A549 (cell line): ENCODE measurements around the gene CD46. TPM values are rescaled to one million over a fixed set of nuclear protein-coding genes. Genes with fewer than 3 reads are reported as not detected.

Experiments
- ATAC-seq, 2 experiments: fragments of 200-7000 bp in 1 of 2; fragments of >200 bp in 1 of 2; cut with Nextera tagmentation in 1 of 2; cut with Tn5 transposase in 1 of 2; 3 replicates each; pipeline versions ENCODE4 v1.8.0 to v1.9.1; 2018 to 2020; ENCODE audit warnings: mild to moderate bottlenecking in 1 of 2, moderate library complexity in 1 of 2
- CTCF ChIA-PET: fragments of 300-600 bp; sonication (Branson Sonifier 250); formaldehyde crosslinking; extraction: SDS; loops from one replicate; lab custom pipeline; 2021; ENCODE audit warnings: antibody characterized with exemption, inconsistent platforms; lab: Yijun Ruan, JAX
- POLR2A ChIA-PET: fragments of 350-600 bp; formaldehyde crosslinking; extraction: SDS; loops from one replicate; lab custom pipeline; 2021; ENCODE audit warnings: antibody characterized with exemption, inconsistent platforms; lab: Yijun Ruan, JAX
- DNase-seq, 2 experiments: peaks; one replicate each; pipeline versions ENCODE4 v3.0.0 to v3.0.0-alpha.2; 2011 to 2016; ENCODE audit warnings: low read depth in 1 of 2, low spot score in 1 of 2
- FAIRE-seq: peaks from 2 replicates; lab custom pipeline; 2011; peaks lifted over from hg19 to GRCh38; lab: Jason Lieb, UNC
- H3K27ac ChIP-seq, 2 experiments: fragments of >200 bp; sonication (Bioruptor Twin); formaldehyde crosslinking; 3 replicates each; pipeline ENCODE4 v1.5.1; 2016 to 2017
- H3K4me1 ChIP-seq: fragments of >200 bp; sonication (Bioruptor Twin); formaldehyde crosslinking; 3 replicates; pipeline ENCODE4 v1.6.1; 2016
- H3K4me2 ChIP-seq: fragments of >200 bp; sonication (Bioruptor Twin); formaldehyde crosslinking; 3 replicates; pipeline ENCODE4 v1.6.1; 2016
- H3K4me3 ChIP-seq: fragments of >200 bp; sonication (Bioruptor Twin); formaldehyde crosslinking; 3 replicates; pipeline ENCODE4 v1.5.1; 2016
- H3K9me3 ChIP-seq: fragments of >200 bp; sonication (Bioruptor Twin); formaldehyde crosslinking; 3 replicates; pipeline ENCODE4 v1.6.1; 2016
- BCL3 ChIP-seq: fragments of >200 bp; sonication (Bioruptor Twin); formaldehyde crosslinking; IDR thresholded peaks from 3 replicates; pipeline ENCODE4 v1.6.1; 2016
- CBX2 ChIP-seq: fragments of 200-600 bp; sonication (generic); IDR thresholded peaks from 2 replicates; pipeline ENCODE4 v1.6.1; 2016; ENCODE audit warnings: low read depth, mild to moderate bottlenecking, borderline replicate concordance
- CEBPB ChIP-seq, 2 experiments: fragments of >200 bp in 1 of 2; sonication (Bioruptor Twin) in 1 of 2; formaldehyde crosslinking in 1 of 2; IDR thresholded peaks; 2 replicates each; pipeline ENCODE4 v1.6.1; 2012 to 2016
- CHD2 ChIP-seq: fragments of 150-350 bp; IDR thresholded peaks from 2 replicates; pipeline ENCODE4 v1.6.1; 2014; ENCODE audit warnings: low read length; ENCODE audit not compliant: partially characterized antibody
- EHF ChIP-seq: fragments of 250-450 bp; sonication (Bioruptor Pico); IDR thresholded peaks from 2 replicates; pipeline ENCODE4 v1.5.0; 2020; ENCODE audit warnings: mild to moderate bottlenecking
- EHMT2 ChIP-seq: fragments of 200-600 bp; sonication (generic); IDR thresholded peaks from 2 replicates; pipeline ENCODE4 v1.6.1; 2016; ENCODE audit warnings: antibody characterized with exemption, low read depth, mild to moderate bottlenecking, moderate library complexity
- ELK1 ChIP-seq: fragments of 150-350 bp; IDR thresholded peaks from 2 replicates; pipeline ENCODE4 v1.6.1; 2014; ENCODE audit warnings: low read depth, mild to moderate bottlenecking, low read length
- ESRRA ChIP-seq: fragments of 150-350 bp; IDR thresholded peaks from 2 replicates; pipeline ENCODE4 v1.6.1; 2014; ENCODE audit warnings: mild to moderate bottlenecking, low read length, borderline replicate concordance
- FOXS1 ChIP-seq: fragments of 250-450 bp; sonication (Bioruptor Pico); IDR thresholded peaks from 2 replicates; pipeline ENCODE4 v1.5.0; 2020; ENCODE audit warnings: mild to moderate bottlenecking, moderate library complexity
- GATA3 ChIP-seq: IDR thresholded peaks from 2 replicates; pipeline ENCODE4 v1.6.1; 2012; ENCODE audit warnings: borderline replicate concordance
- HDAC2 ChIP-seq: fragments of 200-600 bp; sonication (generic); IDR thresholded peaks from 2 replicates; pipeline ENCODE4 v1.6.1; 2016
- HES2 ChIP-seq: fragments of >200 bp; sonication (Bioruptor Twin); formaldehyde crosslinking; IDR thresholded peaks from 2 replicates; pipeline ENCODE4 v1.6.1; 2016
- HMGXB4 ChIP-seq: fragments of 250-450 bp; sonication (Bioruptor Pico); IDR thresholded peaks from 2 replicates; pipeline ENCODE4 v1.5.0; 2021; ENCODE audit warnings: mild to moderate bottlenecking, moderate library complexity, borderline replicate concordance
- HOXA7 ChIP-seq: fragments of 250-450 bp; sonication (Bioruptor Pico); IDR thresholded peaks from 2 replicates; pipeline ENCODE4 v1.5.0; 2020; ENCODE audit warnings: mild to moderate bottlenecking, moderate library complexity
- HOXB5 ChIP-seq: fragments of 250-450 bp; sonication (Bioruptor Pico); IDR thresholded peaks from 2 replicates; pipeline ENCODE4 v1.5.0; 2020; ENCODE audit warnings: mild to moderate bottlenecking, moderate library complexity
- MAFK ChIP-seq: fragments of 450-650 bp; IDR thresholded peaks from 2 replicates; pipeline ENCODE4 v1.6.1; 2014; ENCODE audit not compliant: partially characterized antibody
- MAZ ChIP-seq: fragments of 150-350 bp; IDR thresholded peaks from 2 replicates; pipeline ENCODE4 v1.6.1; 2014; ENCODE audit warnings: antibody characterized with exemption, low read depth, low read length, borderline replicate concordance
- NFE2L2 ChIP-seq: fragments of 150-350 bp; conservative IDR thresholded peaks from 2 replicates; pipeline ENCODE4 v1.6.1; 2014; ENCODE audit warnings: low read length
- NR3C1 ChIP-seq: fragments of >200 bp; sonication (Bioruptor Twin); formaldehyde crosslinking; IDR thresholded peaks from 3 replicates; pipeline ENCODE4 v1.6.1; 2017
- PBX3 ChIP-seq: IDR thresholded peaks from 2 replicates; pipeline ENCODE4 v1.6.1; 2012
- POLR2AphosphoS2 ChIP-seq: conservative IDR thresholded peaks from 2 replicates; pipeline ENCODE4 v1.6.1; 2012; ENCODE audit warnings: low read length, improper control_type of control experiment, inconsistent platforms
- USF2 ChIP-seq: fragments of 450-650 bp; IDR thresholded peaks from 2 replicates; pipeline ENCODE4 v1.6.1; 2014; ENCODE audit warnings: antibody characterized with exemption
- ZFP36 ChIP-seq: fragments of 450-650 bp; IDR thresholded peaks from 2 replicates; pipeline ENCODE4 v1.6.1; 2014; ENCODE audit warnings: borderline replicate concordance; ENCODE audit not compliant: partially characterized antibody
- ZSCAN20 ChIP-seq: fragments of 250-450 bp; sonication (Bioruptor Pico); IDR thresholded peaks from 2 replicates; pipeline ENCODE4 v1.8.0; 2022; ENCODE audit warnings: mild to moderate bottlenecking, moderate library complexity
- WGBS: methylation state at CpG from one replicate; pipeline ENCODE4 v1.1.6; 2017; ENCODE audit errors: missing lambda C conversion rate; 5-methylcytosine and 5-hydroxymethylcytosine counted together
- polyA plus RNA-seq, 4 experiments: library from polyadenylated mRNA; depleted of rRNA in 3 of 4; stranded (reverse); fragments of >200 nt; fragmentation: RNase III in 1 of 4; extraction: RNeasy Plus Mini Kit Qiagen cat#74134 plus additional on column Dnase treatment in 1 of 4; gene quantifications; 2 replicates in 3 of 4; 3 replicates in 1 of 4; pipeline ENCODE4 v1.2.3, GENCODE V29; 2011 to 2017

Gene CD46
- polyA plus RNA-seq, 2 of the 4 experiments (the other 2 are of a cell fraction), result 142 to 239 TPM

- Histone ChIP-seq H3K4me1 (no peaks in the 10 kb centered on the region), H3K4me2 (no peak overlapping the region), H3K27ac (no peak overlapping the region), H3K4me3 (no peak overlapping the region), H3K9me3 (no peaks in the 10 kb centered on the region)
- 92% methylated on average over 7 of the region's 7 CpGs for WGBS
- FAIRE-seq, result no peak
- no peak for ATAC-seq
- ChIA-PET POLR2A (no interaction called here), CTCF (interaction anchor here (1.1 to 2.5 kb wide), 6 partner anchors 10 to 130 kb away, joined by 3 to 18 read pairs (median 4); no protein-coding TSS in a partner anchor)
- TF ChIP-seq FOXS1 (no peak), GATA3 (no peak), POLR2AphosphoS2 (no peak), EHF (CRISPR knock-in tag) (no peak), CHD2 (no peak), USF2 (no peak), CBX2 (no peak), HES2 (no peak)
- no peak for DNase-seq
These were observed 82.3 kb downstream of the CD46 start for GRCh38 chr1:207833956-207834660.

- Histone ChIP-seq H3K4me3 (no peak overlapping the region), H3K9me3 (no peaks in the 10 kb centered on the region), H3K4me2 (no peak overlapping the region), H3K4me1 (no peaks in the 10 kb centered on the region), H3K27ac (no peak overlapping the region)
- POLR2A ChIA-PET, result no interaction called here
- TF ChIP-seq USF2 (no peak), MAFK (no peak), HDAC2 (no peak), HMGXB4 (CRISPR knock-in tag) (no peak), NFE2L2 (no peak), ZSCAN20 (CRISPR knock-in tag) (no peak), NR3C1 (no peak)
- WGBS, result 94% methylated on average over 6 of the region's 6 CpGs
- ATAC-seq, result no peak
- CTCF ChIA-PET, result interaction anchor here (0.6 to 2.5 kb wide), 6 partner anchors 9 to 60 kb away, joined by 3 to 18 read pairs (median 4); no protein-coding TSS in a partner anchor
- DNase-seq, result no peak
- no peak for FAIRE-seq
These were observed 84.1 kb downstream of the CD46 start for GRCh38 chr1:207835958-207836357.

- no peak for TF ChIP-seq HOXA7 (CRISPR knock-in tag)
- no peak for TF ChIP-seq CHD2
- TF ChIP-seq CEBPB (IDR thresholded peaks at IDR 0.05), result no peak
- TF ChIP-seq ESRRA, result no peak
- TF ChIP-seq GATA3, result no peak
- TF ChIP-seq EHMT2, result no peak
- TF ChIP-seq ZSCAN20 (CRISPR knock-in tag), result no peak
- TF ChIP-seq NR3C1, result no peak
- no peak for TF ChIP-seq ZFP36
- TF ChIP-seq ELK1, result no peak
- no peak for TF ChIP-seq PBX3
- TF ChIP-seq BCL3, result no peak
- TF ChIP-seq HOXB5 (CRISPR knock-in tag), result no peak
- TF ChIP-seq MAZ, result no peak
- TF ChIP-seq, all 56 proteins: peak for 0
- Histone ChIP-seq H3K4me1 (no peaks in the 10 kb centered on the region), H3K9me3 (no peaks in the 10 kb centered on the region), H3K27ac (no peak overlapping the region), H3K4me3 (no peak overlapping the region), H3K4me2 (no peak overlapping the region)
- FAIRE-seq (no peak), ATAC-seq (no peak), DNase-seq (no peak)
- 95% methylated on average over 15 of the region's 15 CpGs for WGBS
- POLR2A ChIA-PET, result no interaction called here
- CTCF ChIA-PET, result interaction anchor here (1.0 to 1.5 kb wide), 5 partner anchors 10 to 314 kb away, joined by 3 to 6 read pairs (median 3); no protein-coding TSS in a partner anchor
These were observed 84.9 kb downstream of the CD46 start for GRCh38 chr1:207836591-207837347.
